Midbrain (tissue), 1 donor: ENCODE results near the gene CCDC77.

Experiments used
- DNase-seq: peaks from one replicate; lab custom pipeline; 2025; lab: John Stamatoyannopoulos, UW

Gene CCDC77

GRCh38 chr12:452667-453210 lies 51.3 kb downstream of the CCDC77 start:
- no peak for DNase-seq

- DNase-seq = no peak
Observed at GRCh38 chr12:454833-455232, 53.4 kb downstream of the CCDC77 start.

- no peak for DNase-seq
Observed at GRCh38 chr12:455821-456220, 54.4 kb downstream of the CCDC77 start.

- no peak for DNase-seq
Observed at GRCh38 chr12:457676-458075, 56.2 kb downstream of the CCDC77 start.

GRCh38 chr12:459050-459429 lies 57.6 kb downstream of the CCDC77 start:
- no peak for DNase-seq

- DNase-seq = peak; percentile 4
Observed at GRCh38 chr12:459430-460258, 58.2 kb downstream of the CCDC77 start, which contains the start of gene B4GALNT3. B4GALNT3 (plus strand) TSS chr12:459939; CDS start chr12:460377, 438 bp downstream.

- DNase-seq = no peak
Observed at GRCh38 chr12:460261-461230, 59.1 kb downstream of the CCDC77 start.

GRCh38 chr12:461425-461824 lies 60.0 kb downstream of the CCDC77 start:
- DNase-seq = no peak

GRCh38 chr12:462936-463705 lies 61.7 kb downstream of the CCDC77 start:
- DNase-seq = no peak

- no peak for DNase-seq
Observed at GRCh38 chr12:464484-465267, 63.2 kb downstream of the CCDC77 start.

GRCh38 chr12:466039-466438 lies 64.6 kb downstream of the CCDC77 start:
- DNase-seq = no peak

GRCh38 chr12:466762-467161 lies 65.3 kb downstream of the CCDC77 start:
- DNase-seq = no peak

GRCh38 chr12:467591-467990 lies 66.1 kb downstream of the CCDC77 start:
- DNase-seq = no peak

- no peak for DNase-seq
Observed at GRCh38 chr12:468671-469389, 67.4 kb downstream of the CCDC77 start.

- DNase-seq = no peak
Observed at GRCh38 chr12:470133-470532, 68.7 kb downstream of the CCDC77 start.

GRCh38 chr12:473198-473597 lies 71.8 kb downstream of the CCDC77 start:
- DNase-seq = no peak

GRCh38 chr12:473863-474577 lies 72.6 kb downstream of the CCDC77 start:
- DNase-seq = no peak

- no peak for DNase-seq
Observed at GRCh38 chr12:475286-475685, 73.8 kb downstream of the CCDC77 start.

GRCh38 chr12:479161-479560 lies 77.7 kb downstream of the CCDC77 start:
- no peak for DNase-seq
